Measurements from ENCODE around the gene CBFB. TPM values are rescaled to one million over a fixed set of nuclear protein-coding genes. Genes with fewer than 3 reads are reported as not detected.

The CBFB gene
- total RNA-seq, 1 donor from 2014 or later, result 61.3 TPM

DNA sequence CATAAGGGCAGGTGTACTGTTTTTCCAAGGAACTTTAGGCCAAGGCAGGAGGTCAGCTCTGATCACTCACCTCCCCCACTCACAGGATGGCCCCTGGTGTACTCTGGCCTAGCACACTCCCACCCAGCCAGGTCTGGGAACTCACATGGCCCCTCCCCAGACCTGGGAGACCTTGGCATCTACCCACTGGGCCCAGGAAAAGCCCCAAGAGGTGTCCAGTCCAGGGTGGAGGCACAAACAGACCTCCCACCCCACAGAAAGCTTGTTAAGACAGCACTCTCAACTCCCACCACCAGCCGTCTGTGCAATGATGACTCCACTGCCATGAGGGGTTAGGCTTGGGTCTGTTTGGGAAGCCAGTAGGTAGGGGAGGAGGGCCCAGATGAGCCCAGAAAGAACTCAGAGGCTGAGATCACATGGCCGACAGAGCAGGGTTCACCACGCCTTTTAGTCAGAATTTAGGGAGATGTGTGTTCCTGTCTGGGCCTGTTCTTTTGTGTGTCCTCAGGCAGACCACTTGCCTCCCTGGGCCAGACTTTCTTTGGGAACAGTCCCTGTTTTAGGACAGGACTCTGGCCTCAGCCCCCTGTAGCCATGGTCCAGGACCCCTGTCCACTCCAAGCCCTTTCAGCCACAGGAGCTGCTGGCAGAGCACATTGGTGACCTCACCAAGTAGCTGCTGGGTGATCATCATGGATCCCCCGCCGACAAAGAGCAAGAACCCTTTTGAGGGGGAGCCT, 12.1 kb upstream of the CBFB start:
- Mint-ChIP-seq H3K27me3 (ENCODE audit: low read depth) (no peaks in the 10 kb centered on the region), H3K36me3 (ENCODE audit: low read depth) (no peaks in the 10 kb centered on the region), H3K4me1 (ENCODE audit: low read depth) (peaks cover 10% of the 10 kb centered on the region), H3K4me3 (ENCODE audit: unreplicated experiment) (no peak overlapping the region), H3K27ac (ENCODE audit: unreplicated experiment) (no peak overlapping the region), H3K9me3 (ENCODE audit: low read depth) (no peaks in the 10 kb centered on the region)
- peak; percentile 43 for DNase-seq (ENCODE audit: low spot score)
- TF ChIP-seq, protein P1, sequence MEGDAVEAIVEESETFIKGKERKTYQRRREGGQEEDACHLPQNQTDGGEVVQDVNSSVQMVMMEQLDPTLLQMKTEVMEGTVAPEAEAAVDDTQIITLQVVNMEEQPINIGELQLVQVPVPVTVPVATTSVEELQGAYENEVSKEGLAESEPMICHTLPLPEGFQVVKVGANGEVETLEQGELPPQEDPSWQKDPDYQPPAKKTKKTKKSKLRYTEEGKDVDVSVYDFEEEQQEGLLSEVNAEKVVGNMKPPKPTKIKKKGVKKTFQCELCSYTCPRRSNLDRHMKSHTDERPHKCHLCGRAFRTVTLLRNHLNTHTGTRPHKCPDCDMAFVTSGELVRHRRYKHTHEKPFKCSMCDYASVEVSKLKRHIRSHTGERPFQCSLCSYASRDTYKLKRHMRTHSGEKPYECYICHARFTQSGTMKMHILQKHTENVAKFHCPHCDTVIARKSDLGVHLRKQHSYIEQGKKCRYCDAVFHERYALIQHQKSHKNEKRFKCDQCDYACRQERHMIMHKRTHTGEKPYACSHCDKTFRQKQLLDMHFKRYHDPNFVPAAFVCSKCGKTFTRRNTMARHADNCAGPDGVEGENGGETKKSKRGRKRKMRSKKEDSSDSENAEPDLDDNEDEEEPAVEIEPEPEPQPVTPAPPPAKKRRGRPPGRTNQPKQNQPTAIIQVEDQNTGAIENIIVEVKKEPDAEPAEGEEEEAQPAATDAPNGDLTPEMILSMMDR (IDR thresholded peaks at IDR 0.05), result no peak

DNA sequence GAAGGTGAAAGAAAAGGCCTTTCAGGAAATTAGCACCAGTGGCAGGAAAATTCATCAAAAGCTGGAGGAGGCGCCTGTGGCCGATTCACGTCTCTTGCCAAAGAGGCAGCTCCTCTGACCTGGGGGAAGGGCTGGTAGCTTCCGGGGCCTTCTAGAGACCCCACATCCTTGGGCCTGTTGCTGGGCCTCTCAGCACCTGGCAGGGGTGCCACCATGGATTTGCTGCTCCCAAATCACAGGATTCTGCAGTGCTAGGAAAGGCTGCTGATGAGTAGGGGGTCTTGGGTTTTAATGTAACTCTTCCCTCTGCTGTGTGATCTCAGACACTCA, 11.6 kb upstream of the CBFB start:
- no peaks in the 10 kb centered on the region for H3K9me3 Mint-ChIP-seq (ENCODE audit: low read depth)
- no peak overlapping the region for H3K27ac Mint-ChIP-seq (ENCODE audit: unreplicated experiment)
- TF ChIP-seq, protein P1 (IDR thresholded peaks at IDR 0.05), result no peak
- H3K36me3 Mint-ChIP-seq (ENCODE audit: low read depth), result no peaks in the 10 kb centered on the region
- H3K4me1 Mint-ChIP-seq (ENCODE audit: low read depth), result peaks cover 11% of the 10 kb centered on the region
- H3K27me3 Mint-ChIP-seq (ENCODE audit: low read depth), result no peaks in the 10 kb centered on the region
- peak; percentile 58 for DNase-seq (ENCODE audit: low spot score)
- H3K4me3 Mint-ChIP-seq (ENCODE audit: unreplicated experiment), result no peak overlapping the region

DNA sequence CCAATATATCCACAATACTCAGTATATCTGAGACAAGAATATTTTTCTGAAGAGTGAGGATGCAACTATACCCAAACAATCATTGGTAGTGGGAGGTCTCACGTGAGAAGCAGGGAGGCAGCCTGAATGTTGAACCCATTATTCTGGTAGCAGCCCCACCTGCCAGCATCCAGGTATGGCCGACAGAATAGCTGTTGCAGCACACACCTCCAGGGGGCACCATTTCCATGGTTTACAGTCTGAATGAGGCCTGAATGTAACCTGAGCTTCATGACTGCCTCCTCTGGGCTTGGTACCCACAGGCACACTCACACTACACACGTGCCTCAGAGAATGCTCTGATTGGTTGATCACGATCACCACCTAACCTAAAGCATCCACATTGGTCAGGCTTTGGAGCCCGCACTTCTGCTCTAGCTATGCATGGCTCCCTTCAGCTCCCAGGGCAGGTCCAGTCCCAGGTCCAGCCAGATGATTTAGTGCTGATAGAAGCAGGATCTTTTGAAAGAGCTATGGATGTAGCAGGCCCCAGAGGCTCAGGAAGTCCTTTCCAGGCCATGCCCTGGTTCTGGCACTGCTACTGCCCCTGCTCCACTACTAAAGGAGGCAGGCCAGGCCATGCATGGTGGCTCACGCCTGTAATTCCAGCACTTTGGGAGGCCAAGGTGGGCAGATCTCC, 11.0 kb upstream of the CBFB start:
- H3K27ac Mint-ChIP-seq (ENCODE audit: unreplicated experiment), result no peak overlapping the region
- H3K27me3 Mint-ChIP-seq (ENCODE audit: low read depth), result no peaks in the 10 kb centered on the region
- TF ChIP-seq, protein P1 (IDR thresholded peaks at IDR 0.05), result peak; percentile 86
- peak; percentile 59 for DNase-seq (ENCODE audit: low spot score)
- peaks cover 17% of the 10 kb centered on the region for H3K4me1 Mint-ChIP-seq (ENCODE audit: low read depth)
- H3K4me3 Mint-ChIP-seq (ENCODE audit: unreplicated experiment), result no peak overlapping the region
- H3K36me3 Mint-ChIP-seq (ENCODE audit: low read depth), result no peaks in the 10 kb centered on the region
- no peaks in the 10 kb centered on the region for H3K9me3 Mint-ChIP-seq (ENCODE audit: low read depth)

DNA sequence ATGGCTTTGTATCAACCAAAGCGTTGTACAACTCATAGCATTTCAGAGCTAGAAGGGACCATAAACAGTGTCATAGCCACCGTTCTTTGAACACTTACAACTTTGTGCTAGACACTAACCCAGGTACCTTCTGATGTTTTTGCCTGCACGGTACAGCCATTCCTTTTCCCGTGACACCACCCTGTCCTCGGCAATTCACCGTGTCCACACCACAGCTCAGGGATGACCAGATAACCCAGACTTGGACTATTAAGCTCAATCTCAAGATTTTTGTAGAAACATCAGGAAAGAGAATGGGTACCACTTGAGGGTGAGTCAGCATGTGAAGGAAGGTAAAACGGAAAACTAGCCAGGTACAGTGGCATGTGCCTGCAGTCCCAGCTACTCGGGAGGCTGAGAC, 9.8 kb upstream of the CBFB start:
- Mint-ChIP-seq H3K36me3 (ENCODE audit: low read depth) (no peaks in the 10 kb centered on the region), H3K9me3 (ENCODE audit: low read depth) (no peaks in the 10 kb centered on the region), H3K4me1 (ENCODE audit: low read depth) (peaks cover 12% of the 10 kb centered on the region), H3K4me3 (ENCODE audit: unreplicated experiment) (no peak overlapping the region), H3K27me3 (ENCODE audit: low read depth) (no peaks in the 10 kb centered on the region), H3K27ac (ENCODE audit: unreplicated experiment) (no peak overlapping the region)
- TF ChIP-seq, protein P1 (IDR thresholded peaks at IDR 0.05), result no peak
- no peak for DNase-seq (ENCODE audit: low spot score)

DNA sequence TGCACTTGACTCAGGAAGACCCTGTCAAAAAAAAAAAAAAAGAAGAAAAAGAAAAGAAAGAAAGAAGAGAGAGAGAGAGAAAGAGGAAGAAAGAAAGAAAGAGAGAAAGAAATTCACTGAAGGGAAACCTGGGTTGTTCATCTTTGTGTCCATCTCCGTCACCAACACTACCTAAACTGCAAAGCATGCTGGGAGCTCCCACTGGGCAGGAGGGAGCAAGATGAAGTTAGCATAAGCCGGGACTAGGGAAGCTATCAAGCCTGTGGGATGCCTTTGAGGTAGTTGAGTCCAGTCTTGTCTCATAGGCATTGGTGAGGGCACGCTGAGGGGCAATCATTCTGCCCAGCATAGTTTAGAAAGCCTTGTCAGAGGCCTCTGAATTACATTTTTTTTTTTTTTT, 7.6 kb upstream of the CBFB start:
- no peak for DNase-seq (ENCODE audit: low spot score)
- Mint-ChIP-seq H3K36me3 (ENCODE audit: low read depth) (no peaks in the 10 kb centered on the region), H3K27ac (ENCODE audit: unreplicated experiment) (no peak overlapping the region), H3K27me3 (ENCODE audit: low read depth) (no peaks in the 10 kb centered on the region), H3K4me1 (ENCODE audit: low read depth) (peaks cover 8% of the 10 kb centered on the region), H3K4me3 (ENCODE audit: unreplicated experiment) (no peak overlapping the region), H3K9me3 (ENCODE audit: low read depth) (no peaks in the 10 kb centered on the region)
- TF ChIP-seq, protein P1 (IDR thresholded peaks at IDR 0.05), result no peak
